ENCODE results near the gene PDIA5. TPM values are rescaled to one million over a fixed set of nuclear protein-coding genes. Genes with fewer than 3 reads are reported as not detected.

Gene PDIA5
- total RNA-seq (10 to 100 TPM; 76.0 to 76.8 TPM), polyA plus RNA-seq (ENCODE audit: insufficient read depth, low read depth, low replicate concordance) (49.6 TPM)
- long read RNA-seq, donor 1, transcript PDIA5-201 (17 exons, 1,799 nt): major isoform, 8 of 8 reads
- long read RNA-seq, donor 1, partial matches to known transcripts: 0 of 8 reads
- long read RNA-seq, donor 1, other reads (novel, unspliced or antisense): 0 of 8 reads
- long read RNA-seq, donor 2, transcript PDIA5-201 (17 exons, 1,799 nt): major isoform, 8 of 9 reads
- long read RNA-seq, donor 2, partial matches to known transcripts: 0 of 9 reads
- long read RNA-seq, donor 2, other reads (novel, unspliced or antisense): 0 of 9 reads

DNA sequence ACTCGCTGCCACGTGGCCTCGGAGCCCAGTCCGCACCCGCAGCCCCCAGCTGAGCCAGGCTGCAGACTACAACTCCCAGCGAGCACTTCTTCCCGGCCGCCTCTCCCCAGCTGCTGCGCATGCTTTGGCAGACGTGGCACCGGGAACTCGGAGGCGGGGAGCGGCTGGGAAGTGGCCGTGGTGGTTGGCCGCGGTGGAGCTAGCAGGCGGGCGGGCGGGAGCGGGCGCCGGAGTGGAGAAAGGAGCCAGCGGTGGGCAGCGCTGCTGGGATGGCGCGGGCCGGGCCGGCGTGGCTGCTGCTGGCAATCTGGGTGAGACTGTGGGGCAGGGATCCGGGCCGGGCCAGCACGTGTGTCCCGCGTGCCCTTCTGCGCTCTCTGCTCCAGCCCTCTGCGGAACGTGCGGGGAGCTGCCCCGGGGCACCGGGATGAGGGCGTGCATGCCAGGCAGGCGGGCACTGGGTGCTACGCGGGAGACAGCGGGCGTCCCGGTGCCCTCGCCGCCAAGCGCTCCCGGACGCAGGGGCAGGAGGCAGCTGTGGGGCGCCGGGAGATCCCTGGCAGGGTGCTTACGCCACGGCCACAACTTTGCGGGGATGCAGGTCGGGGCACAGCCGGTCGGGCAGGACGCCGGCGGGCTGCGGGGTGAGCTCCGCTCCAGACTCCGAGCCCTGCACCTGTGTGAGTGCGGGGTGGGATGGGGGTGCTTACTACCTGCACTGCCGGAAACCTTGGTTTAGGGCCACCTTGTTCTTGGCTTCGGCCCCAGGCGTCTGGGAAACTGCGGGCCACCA lies at the start of gene PDIA5:
PDIA5 (plus strand) TSS at position 130 of the 793 bp plus-strand sequence; CDS start at position 270, 140 bp downstream.
- peak; percentile 71 for TF ChIP-seq POLR2A (IDR thresholded peaks at IDR 0.05)
- TF ChIP-seq, protein P1, sequence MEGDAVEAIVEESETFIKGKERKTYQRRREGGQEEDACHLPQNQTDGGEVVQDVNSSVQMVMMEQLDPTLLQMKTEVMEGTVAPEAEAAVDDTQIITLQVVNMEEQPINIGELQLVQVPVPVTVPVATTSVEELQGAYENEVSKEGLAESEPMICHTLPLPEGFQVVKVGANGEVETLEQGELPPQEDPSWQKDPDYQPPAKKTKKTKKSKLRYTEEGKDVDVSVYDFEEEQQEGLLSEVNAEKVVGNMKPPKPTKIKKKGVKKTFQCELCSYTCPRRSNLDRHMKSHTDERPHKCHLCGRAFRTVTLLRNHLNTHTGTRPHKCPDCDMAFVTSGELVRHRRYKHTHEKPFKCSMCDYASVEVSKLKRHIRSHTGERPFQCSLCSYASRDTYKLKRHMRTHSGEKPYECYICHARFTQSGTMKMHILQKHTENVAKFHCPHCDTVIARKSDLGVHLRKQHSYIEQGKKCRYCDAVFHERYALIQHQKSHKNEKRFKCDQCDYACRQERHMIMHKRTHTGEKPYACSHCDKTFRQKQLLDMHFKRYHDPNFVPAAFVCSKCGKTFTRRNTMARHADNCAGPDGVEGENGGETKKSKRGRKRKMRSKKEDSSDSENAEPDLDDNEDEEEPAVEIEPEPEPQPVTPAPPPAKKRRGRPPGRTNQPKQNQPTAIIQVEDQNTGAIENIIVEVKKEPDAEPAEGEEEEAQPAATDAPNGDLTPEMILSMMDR (IDR thresholded peaks at IDR 0.05): no peak
- H3K36me3 ChIP-seq (ENCODE audit: low read depth, missing control alignments): no peaks in the 10 kb centered on the region
- intact Hi-C loops (cut with DNase I; ENCODE audit: low total_unique reads): no loop called here
- H3K4me3 ChIP-seq: peak within 1 kb of the TSS; percentile 83 to 86
- 0 to 1% methylated on average over 11 to 64 of the region's 72 CpGs for WGBS, 2 donors
- no peaks in the 10 kb centered on the region for H3K9me3 ChIP-seq
- DNase-seq: peak; percentile 95
- peak within 1 kb of the TSS; percentile 42 to 50 for H3K27ac ChIP-seq
- H3K4me1 ChIP-seq: peaks cover 26% of the 10 kb centered on the region
- no peaks in the 10 kb centered on the region for H3K27me3 ChIP-seq

DNA sequence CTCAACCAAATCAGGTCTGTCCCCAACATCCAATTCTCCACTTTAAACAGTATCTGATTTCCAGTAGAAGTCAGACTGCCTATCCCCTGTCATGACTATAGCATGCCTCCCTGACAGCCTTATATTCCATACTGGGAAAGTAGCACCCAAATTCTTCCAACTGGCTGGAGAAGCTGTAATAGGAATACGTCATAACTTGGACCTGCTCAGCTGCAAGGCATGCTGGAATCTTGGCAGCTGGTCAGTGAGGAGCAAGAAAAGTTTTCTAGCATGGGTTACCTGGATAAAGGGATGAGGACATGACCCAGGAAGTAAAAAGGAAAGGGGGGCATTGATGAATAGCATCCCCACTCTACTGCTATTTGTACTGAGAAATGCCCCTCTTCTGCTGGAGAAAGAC lies 48.1 kb upstream of the PDIA5 start:
- WGBS, 2 donors: 53 to 77% methylated on average over 1 of the region's 1 CpG
- H3K36me3 ChIP-seq (ENCODE audit: low read depth, missing control alignments): no peaks in the 10 kb centered on the region
- intact Hi-C loops (cut with DNase I; ENCODE audit: low total_unique reads): no loop called here

GRCh38 chr3:123019161-123019560 lies 47.7 kb upstream of the PDIA5 start:
- WGBS, 2 donors: 77 to 79% methylated on average over 3 of the region's 3 CpGs
- no peaks in the 10 kb centered on the region for H3K27me3 ChIP-seq

More for the DNA sequence above, 48.1 kb upstream of the PDIA5 start:
- Histone ChIP-seq H3K9me3 (no peaks in the 10 kb centered on the region), H3K4me1 (no peaks in the 10 kb centered on the region), H3K27me3 (no peaks in the 10 kb centered on the region), H3K4me3 (no peak overlapping the region), H3K27ac (no peak overlapping the region)
- TF ChIP-seq, protein P1 (IDR thresholded peaks at IDR 0.05): no peak
- no peak for TF ChIP-seq POLR2A (IDR thresholded peaks at IDR 0.05)
- no peak for DNase-seq

GRCh38 chr3:123019591-123019990 lies 47.2 kb upstream of the PDIA5 start:
- Histone ChIP-seq H3K27me3 (no peaks in the 10 kb centered on the region), H3K27ac (no peak overlapping the region), H3K4me1 (no peaks in the 10 kb centered on the region), H3K9me3 (no peaks in the 10 kb centered on the region), H3K4me3 (no peak overlapping the region), H3K36me3 (ENCODE audit: low read depth, missing control alignments) (no peaks in the 10 kb centered on the region)
- intact Hi-C loops (cut with DNase I; ENCODE audit: low total_unique reads): no loop called here
- no peak for TF ChIP-seq POLR2A (IDR thresholded peaks at IDR 0.05)
- TF ChIP-seq, protein P1 (IDR thresholded peaks at IDR 0.05): no peak
- 90 to 94% methylated on average over 5 of the region's 5 CpGs for WGBS, 2 donors
- DNase-seq: no peak

More at GRCh38 chr3:123019161-123019560, 47.7 kb upstream of the PDIA5 start:
- no peak for DNase-seq
- Histone ChIP-seq H3K4me3 (no peak overlapping the region), H3K4me1 (no peaks in the 10 kb centered on the region), H3K27ac (no peak overlapping the region), H3K36me3 (ENCODE audit: low read depth, missing control alignments) (no peaks in the 10 kb centered on the region), H3K9me3 (no peaks in the 10 kb centered on the region)
- TF ChIP-seq POLR2A (IDR thresholded peaks at IDR 0.05): no peak
- TF ChIP-seq, protein P1 (IDR thresholded peaks at IDR 0.05): no peak
- intact Hi-C loops (cut with DNase I; ENCODE audit: low total_unique reads): no loop called here

Data from testis (tissue), 5 donors.